ENCODE measurements around the gene RTN4RL1.

Gene RTN4RL1

DNA sequence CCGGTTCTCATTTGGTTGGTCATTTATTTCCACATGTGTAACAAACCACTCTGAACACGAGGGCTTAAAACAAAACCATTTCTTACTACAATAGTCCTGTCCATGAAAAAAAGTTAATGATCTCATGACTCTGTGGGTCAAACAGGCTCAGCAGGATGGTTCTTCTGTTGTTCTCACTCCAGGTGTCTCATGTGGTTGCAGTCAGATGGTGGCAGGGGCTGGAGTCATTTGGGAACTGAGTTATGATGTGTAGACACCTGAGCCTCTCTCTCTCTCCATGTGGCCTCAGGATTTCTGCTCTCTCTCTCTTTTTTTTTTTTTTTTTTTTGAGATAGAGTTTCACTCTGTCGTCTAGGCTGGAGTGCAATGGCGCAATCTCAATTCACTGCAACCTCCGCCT is 55.4 kb downstream of the RTN4RL1 start:
- no peak overlapping the region for H3K4me3 ChIP-seq (ENCODE audit: low read length)
- no peak for TF ChIP-seq CTCF (conservative IDR thresholded peaks at IDR 0.05; ENCODE audit: low read depth, low read length)
- DNase-seq (ENCODE audit: low read depth), result no peak

DNA sequence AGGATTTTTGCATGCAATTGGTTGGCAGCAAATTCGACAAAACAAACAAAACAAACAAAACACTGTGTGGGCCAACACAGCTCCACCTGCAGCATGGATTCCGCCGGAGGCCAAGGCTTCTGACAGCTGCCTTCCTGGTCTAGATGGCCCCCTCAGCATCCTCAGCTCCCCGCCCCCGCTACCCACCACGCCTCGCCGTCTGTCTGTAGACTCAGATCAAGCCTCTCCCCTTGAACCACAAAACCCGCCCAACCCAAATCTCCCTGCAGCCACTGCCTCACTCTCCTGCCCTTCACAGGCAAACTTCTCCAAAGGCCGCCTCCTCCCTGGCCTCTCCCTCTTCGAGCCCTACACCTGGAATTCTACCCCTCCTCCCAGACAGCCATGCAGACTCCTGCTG is 57.9 kb downstream of the RTN4RL1 start:
- no peak for DNase-seq (ENCODE audit: low read depth)
- no peak overlapping the region for H3K4me3 ChIP-seq (ENCODE audit: low read length)
- TF ChIP-seq CTCF (conservative IDR thresholded peaks at IDR 0.05; ENCODE audit: low read depth, low read length), result no peak

DNA sequence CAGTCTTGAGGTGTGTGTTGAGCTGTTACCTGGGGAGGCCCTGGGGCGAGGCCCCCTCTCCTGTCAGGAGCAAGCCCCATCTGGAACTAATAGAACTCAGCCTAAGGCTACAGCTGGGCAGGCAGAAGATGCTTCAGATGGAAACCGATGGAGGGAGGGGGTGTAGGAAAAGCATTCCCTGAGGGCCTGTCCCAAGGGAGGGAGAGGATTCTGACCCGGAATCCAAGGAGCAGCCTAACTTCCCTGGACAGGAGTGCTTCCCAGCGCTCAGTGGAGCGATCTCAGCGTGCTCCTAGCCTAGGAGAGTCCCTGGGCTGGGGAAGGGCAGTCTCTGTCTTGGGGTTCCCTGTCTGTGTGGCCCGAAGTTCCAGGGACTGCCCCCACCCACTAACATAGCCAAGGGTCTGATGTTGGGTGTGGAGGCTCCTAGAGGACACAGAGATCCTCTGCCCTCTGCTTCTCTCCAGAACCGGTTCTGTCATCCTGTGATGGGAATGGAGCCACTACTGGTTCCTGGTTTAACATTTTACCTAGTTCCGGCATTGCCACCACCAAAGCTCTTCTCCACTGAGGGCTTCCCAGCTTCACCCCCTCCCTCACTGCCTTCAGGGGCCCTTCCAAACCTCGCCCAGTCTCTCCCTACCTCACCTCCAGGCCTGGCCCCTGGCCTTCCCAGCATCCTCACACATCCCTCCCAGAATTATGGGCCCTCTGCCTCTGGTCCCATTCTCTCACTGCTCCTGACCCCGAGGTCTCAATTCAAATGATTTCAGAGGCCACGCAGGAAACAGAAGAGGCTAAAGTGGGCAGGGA is 58.7 kb downstream of the RTN4RL1 start:
- no peak overlapping the region for H3K4me3 ChIP-seq (ENCODE audit: low read length)
- no peak for DNase-seq (ENCODE audit: low read depth)
- no peak for TF ChIP-seq CTCF (conservative IDR thresholded peaks at IDR 0.05; ENCODE audit: low read depth, low read length)

DNA sequence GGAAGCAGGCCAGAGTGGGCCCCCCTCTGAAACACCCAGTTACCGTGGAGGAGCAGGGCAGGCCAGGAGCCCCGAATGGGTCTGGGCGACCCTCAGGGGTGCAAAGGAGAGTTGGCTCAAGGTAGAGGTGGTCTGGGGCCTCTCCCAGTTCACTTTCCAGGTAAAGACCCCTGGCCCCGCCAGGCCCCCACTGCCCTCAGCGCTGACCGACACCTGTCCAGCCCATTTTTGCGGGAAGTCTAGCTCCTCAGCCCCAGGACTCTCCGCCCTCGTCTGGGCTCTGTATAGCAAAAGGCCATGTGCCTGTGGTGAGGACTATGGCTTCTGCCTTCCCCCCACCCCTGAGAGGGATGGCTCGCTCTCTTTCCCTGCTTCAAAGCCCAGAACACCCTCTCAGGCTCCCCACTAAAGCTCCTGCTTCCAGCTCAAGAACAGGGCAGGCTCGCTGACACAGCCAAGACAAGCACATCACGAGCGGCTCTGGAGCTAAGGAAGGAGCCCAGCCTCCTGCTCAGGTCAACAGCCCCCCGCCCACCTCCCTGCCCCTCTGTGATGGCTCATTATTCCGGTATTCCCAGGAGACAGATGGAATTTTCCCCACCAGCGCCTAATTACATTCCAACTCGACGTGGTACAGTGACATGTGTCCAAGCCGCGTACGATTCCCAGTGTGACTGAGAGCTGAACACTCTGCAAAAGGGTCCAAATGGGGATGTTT is 59.4 kb downstream of the RTN4RL1 start:
- no peak for TF ChIP-seq CTCF (conservative IDR thresholded peaks at IDR 0.05; ENCODE audit: low read depth, low read length)
- peak; percentile 20 for DNase-seq (ENCODE audit: low read depth)

GRCh38 chr17:1963250-1963649 is 61.9 kb downstream of the RTN4RL1 start:
- no peak overlapping the region for H3K4me3 ChIP-seq (ENCODE audit: low read length)
- DNase-seq (ENCODE audit: low read depth), result no peak
- no peak for TF ChIP-seq CTCF (conservative IDR thresholded peaks at IDR 0.05; ENCODE audit: low read depth, low read length)

More for the DNA sequence above, 59.4 kb downstream of the RTN4RL1 start:
- H3K4me3 ChIP-seq (ENCODE audit: low read length), result no peak overlapping the region

GRCh38 chr17:1961189-1961588 is 63.9 kb downstream of the RTN4RL1 start:
- TF ChIP-seq CTCF (conservative IDR thresholded peaks at IDR 0.05; ENCODE audit: low read depth, low read length), result no peak

GRCh38 chr17:1960545-1960912 is 64.6 kb downstream of the RTN4RL1 start:
- no peak for DNase-seq (ENCODE audit: low read depth)
- TF ChIP-seq CTCF (conservative IDR thresholded peaks at IDR 0.05; ENCODE audit: low read depth, low read length), result no peak
- H3K4me3 ChIP-seq (ENCODE audit: low read length), result no peak overlapping the region

More at GRCh38 chr17:1961189-1961588, 63.9 kb downstream of the RTN4RL1 start:
- H3K4me3 ChIP-seq (ENCODE audit: low read length), result no peak overlapping the region
- DNase-seq (ENCODE audit: low read depth), result no peak

Data from retinal pigment epithelial cell (primary cell).